HL-60 (cell line): Measurements from ENCODE around the gene SYT5.

ENCODE experiments used
- CTCF ChIP-seq: IDR thresholded peaks from one replicate; pipeline ENCODE4 v1.5.1; 2011; ENCODE audit warnings: low read length, control low read depth, inconsistent platforms; ENCODE audit not compliant: insufficient read depth
- GABPA ChIP-seq: IDR thresholded peaks from 2 replicates; pipeline ENCODE4 v1.6.1; 2012; ENCODE audit warnings: low read depth

- TF ChIP-seq GABPA: no peak
- no peak for TF ChIP-seq CTCF
Observed at GRCh38 chr19:55158423-55158822, 21.7 kb downstream of the SYT5 start.
